GM21367 (cell line): ENCODE measurements around the gene SLC43A1.
A peak's percentile ranks its signal among the peaks of the same experiment; 100 is the strongest.

Experiments
- ATAC-seq: cut with Tn5 transposase; IDR thresholded peaks from one replicate; pipeline ENCODE4 v1.9.1; 2021; ENCODE audit not compliant: unreplicated experiment

SLC43A1 gene

GRCh38 chr11:57479911-57480310, 35.6 kb downstream of the SLC43A1 start:
- no peak for ATAC-seq

DNA sequence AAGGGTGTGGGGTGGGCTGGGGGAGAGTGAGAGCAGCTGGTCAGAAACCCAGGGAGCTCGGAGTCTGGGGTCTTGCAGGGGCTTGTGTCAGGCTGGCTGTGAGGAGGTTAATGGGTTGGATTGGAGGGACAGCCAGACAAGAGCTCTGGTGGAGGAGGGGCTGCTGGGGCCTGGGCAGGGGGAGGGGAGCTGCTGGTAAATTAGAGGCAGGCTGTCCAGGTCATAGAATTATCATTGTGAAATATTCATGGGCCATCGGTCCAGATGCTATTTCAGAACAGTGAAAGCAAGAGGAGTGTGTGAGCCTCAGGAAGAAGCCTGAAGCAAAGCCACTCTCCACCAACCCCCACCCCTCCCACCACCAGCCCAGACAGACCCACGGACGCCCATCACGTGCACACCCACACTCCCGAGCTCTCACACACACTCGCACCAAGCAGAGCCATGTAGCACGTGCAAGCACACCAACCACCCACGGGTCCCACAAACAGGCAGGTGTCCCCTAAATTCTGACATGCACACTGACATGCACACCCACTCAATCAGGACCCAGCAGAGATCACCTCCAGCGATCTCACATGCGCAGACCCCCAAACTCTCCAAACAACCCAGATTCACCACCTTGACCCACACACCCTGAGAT, 36.4 kb downstream of the SLC43A1 start:
- no peak for ATAC-seq

- ATAC-seq: no peak
Observed at GRCh38 chr11:57477507-57478189, 37.9 kb downstream of the SLC43A1 start.

DNA sequence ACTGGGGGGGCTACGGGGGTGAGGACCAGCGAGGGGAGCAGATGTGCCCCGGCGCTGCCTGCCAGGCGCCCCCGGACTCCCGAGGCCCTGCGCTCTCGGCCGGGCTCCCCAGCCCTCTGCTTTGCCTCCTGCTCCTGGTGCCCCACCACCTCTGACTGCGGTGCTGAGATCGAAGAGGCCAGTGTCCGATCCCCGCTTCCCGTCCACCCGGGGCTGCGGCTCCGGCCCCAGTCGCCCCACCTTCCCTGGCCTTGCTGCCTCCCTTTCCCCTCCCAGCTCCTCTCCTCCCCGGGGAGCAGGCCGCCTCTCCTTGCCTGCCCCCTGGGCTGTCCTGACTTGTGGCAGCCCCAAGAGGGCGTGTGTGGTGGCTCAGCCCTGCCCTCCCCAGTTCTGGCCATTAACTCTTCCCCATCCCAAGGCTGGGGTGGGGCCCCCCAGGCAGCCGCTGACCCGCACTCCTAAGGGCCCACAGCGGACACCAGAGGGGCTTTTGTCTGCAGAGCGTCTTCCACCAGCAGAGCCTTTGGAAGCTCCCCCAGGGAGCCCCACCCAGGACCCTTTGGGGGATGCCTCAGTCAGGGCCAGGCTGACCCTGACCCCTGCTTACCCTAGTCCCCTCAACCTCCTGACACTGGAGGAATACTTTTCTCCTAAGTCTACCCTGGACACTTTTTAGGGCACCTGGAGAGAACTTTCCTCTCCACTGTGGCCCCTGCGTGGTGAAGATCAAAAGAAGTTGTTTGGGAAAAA, 38.6 kb downstream of the SLC43A1 start:
- ATAC-seq: peak; percentile 61

GRCh38 chr11:57476047-57476756, 39.3 kb downstream of the SLC43A1 start:
- ATAC-seq: no peak

DNA sequence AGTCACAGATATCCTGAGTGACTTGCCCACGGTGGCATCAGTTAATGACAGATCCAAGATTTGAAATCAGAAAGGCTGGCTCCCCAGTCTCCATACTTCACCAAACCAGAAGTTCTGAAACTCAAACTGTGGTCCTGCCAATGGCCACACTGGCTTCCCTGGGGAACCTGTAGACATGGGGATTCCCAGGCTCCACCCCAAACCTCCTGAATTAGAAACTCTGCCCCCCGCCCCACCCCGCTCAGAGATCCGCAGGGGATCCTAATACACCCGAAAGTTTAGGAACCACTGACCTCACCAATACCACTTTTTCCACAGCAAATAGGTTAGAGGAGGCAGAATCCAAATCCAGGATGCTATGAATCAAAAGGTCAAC, 39.8 kb downstream of the SLC43A1 start:
- no peak for ATAC-seq

GRCh38 chr11:57475191-57475590, 40.3 kb downstream of the SLC43A1 start:
- ATAC-seq: no peak

GRCh38 chr11:57474803-57475115, 40.7 kb downstream of the SLC43A1 start:
- ATAC-seq: no peak

DNA sequence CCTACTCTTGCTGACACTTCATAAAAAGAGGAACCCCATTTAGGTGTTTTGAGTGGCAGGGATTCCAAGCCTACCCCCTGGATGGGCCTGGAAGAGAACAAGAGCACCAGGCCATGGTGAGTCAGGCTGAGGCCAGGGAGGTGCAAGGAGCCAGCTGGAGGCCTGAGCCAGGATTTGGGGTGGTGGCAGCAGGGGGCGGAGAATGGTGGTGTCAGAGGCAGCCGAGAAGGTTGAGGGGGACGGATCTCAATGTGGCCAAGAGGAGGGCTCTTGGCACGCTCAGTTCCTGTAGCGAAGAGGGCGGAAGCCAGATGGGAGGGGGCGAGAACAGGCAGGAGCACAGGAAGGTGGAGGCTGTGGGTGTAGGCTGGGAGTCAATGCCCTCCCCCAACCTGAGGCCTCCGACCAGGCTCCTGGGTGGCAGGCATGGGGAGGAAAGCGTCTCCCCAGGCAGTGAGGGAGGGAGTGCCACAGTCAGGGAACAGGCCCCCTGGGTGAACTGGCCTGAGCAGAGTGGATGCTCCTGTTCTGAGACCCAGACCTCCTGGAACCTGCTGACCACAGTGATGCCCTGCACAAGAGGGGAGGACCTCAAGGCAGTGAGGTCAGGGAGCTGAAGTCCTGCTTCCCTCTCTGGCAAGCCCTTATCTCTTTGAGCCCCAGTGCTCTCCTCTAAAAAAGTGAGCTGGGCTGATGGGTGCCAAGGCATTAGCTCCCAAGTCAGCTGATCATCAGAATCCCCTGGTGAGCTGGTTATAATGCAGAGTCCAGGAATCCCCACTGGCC, 41.3 kb downstream of the SLC43A1 start:
- ATAC-seq: no peak

DNA sequence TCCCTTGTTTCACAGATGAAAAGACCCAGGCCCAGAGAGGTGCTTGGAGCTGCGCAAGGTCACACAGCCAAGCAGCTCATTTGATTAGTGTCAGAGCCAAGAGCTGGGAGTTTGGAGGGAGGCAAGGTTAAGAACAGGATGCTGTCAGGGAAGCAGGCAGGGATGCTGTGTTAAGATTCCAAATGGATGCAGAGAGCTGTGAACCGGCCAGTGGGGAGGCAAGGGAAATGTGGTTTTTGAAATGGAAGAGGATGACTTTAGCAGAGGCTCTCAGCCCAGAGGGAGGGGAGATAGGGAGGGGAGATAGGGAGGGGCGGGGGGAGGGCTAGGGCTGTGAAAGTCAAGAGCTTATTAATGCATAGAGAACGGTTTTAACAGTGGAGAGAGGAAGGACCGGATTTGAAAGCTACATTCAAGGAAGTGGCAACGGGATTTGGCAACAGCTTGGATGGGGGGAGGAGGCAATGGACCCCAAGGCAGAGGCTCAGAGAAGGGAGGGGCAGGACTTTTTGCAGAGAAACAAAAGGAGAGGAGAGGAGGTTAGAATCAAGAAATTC, 42.1 kb downstream of the SLC43A1 start:
- ATAC-seq: no peak

GRCh38 chr11:57471496-57471895, 44.0 kb downstream of the SLC43A1 start:
- no peak for ATAC-seq

DNA sequence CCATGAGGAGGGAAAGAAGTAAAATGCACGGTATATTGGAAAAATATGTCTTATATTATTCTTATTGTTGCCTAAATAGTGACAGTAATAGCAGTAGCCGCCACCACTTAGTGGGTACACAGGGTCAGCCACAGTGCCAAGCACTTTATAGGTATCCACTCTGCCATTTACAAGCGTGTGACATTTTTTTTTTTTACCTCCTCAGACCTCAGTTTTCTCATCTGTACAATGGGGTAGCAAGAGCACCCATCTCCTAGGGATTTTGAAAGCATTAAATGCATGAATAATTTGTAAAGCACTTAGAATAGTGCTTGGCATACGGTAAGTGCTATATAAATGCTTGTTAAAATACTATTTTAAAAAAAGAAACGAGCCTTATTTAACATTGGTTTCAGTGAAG, 46.2 kb downstream of the SLC43A1 start:
- no peak for ATAC-seq

GRCh38 chr11:57468276-57468675, 47.2 kb downstream of the SLC43A1 start:
- no peak for ATAC-seq

- no peak for ATAC-seq
Observed at GRCh38 chr11:57467508-57468157, 47.9 kb downstream of the SLC43A1 start.

GRCh38 chr11:57466680-57467079, 48.8 kb downstream of the SLC43A1 start:
- no peak for ATAC-seq

DNA sequence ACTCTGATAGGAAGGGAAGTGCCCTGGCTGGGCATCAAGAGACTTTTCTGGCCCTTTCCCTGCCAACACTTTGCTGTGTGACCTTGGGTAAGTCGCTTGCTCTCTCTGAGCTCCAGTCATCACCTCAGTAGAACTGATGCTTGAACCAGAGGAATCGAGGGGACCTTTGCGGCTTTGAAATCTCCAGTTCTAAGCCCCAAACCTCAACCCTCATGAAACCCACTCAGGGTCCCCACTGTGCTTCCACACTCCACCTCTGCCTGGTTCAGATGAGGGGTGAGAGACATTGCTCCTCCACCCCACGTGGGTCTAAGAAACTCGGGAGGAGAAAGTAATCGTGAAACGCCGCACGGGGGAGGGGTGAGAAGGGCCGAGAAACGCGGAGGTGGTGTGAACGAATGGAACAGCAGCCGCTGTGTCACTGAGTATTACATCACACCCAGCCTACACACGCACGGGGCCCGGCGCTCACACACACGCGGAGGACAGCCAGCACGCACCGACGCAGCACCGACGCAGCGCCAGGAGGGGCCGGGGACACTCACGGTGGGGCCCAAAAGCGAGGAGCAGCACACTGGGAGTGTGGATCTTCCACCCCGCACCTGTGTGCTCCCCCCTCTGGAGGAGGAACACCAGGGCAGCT, 50.8 kb downstream of the SLC43A1 start:
- ATAC-seq: no peak

DNA sequence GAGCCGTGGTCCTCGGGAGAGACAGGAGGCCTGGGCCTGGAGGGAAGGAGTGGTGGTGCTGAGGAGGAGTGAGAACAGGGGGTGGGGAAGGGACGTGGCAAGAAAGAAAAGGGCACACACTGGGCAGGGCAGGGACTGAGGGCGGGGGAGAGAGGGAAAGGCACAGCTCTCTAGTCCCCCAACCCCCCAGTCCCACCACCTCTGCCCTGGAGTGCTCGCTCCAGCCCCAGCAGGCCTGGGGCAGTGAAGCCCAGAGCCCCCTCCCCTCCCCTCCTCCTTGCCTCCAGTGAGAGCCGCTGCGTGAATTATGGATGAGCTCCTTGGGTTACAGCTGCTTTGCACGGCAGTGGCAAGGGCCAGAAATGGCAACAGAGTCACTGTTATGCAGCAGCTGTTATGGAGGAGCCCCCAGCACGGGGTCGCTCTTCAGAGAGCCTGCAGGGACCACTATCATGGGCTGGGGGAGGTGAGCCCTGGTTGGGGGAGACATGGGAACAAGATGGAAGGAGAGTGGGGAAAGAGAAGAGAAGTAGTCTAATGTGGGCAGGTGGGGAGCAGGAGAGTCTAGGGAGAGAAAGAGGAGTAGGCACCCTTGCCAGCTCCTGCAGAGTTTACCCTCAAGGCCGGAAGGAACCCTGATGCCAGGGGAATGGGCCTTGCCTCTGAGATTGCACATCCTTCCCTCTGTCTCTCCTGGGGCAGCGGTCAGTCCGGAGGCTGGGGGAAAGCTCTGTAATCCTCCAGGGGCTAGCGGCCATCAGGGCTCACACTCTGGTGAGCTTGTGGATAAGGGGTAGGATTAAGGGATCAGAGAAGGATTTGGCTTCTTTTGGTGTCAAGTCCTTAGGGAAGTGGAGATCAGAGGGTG, 51.6 kb downstream of the SLC43A1 start:
- ATAC-seq: no peak

DNA sequence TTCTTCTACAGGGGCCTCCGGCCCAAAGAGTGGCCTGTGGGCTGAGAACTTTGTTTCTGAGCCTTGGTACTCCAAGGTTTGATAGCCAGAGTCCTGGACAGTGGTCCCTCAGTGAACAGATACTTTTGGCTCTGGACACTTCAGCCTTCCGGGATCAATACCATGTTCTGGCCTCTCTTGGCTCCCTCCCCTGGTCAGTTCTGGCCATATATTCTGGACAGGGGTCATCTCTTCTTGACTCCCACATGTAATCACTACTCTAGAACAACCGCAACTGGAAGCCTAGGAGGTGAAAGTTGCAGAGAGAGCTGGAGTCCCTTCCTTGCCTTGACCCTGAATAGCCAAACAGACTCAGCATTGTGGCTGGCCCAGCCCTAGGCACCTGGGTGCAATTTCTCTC, 52.9 kb downstream of the SLC43A1 start:
- no peak for ATAC-seq
